Measurements from ENCODE around the gene USP47.

USP47 gene

DNA sequence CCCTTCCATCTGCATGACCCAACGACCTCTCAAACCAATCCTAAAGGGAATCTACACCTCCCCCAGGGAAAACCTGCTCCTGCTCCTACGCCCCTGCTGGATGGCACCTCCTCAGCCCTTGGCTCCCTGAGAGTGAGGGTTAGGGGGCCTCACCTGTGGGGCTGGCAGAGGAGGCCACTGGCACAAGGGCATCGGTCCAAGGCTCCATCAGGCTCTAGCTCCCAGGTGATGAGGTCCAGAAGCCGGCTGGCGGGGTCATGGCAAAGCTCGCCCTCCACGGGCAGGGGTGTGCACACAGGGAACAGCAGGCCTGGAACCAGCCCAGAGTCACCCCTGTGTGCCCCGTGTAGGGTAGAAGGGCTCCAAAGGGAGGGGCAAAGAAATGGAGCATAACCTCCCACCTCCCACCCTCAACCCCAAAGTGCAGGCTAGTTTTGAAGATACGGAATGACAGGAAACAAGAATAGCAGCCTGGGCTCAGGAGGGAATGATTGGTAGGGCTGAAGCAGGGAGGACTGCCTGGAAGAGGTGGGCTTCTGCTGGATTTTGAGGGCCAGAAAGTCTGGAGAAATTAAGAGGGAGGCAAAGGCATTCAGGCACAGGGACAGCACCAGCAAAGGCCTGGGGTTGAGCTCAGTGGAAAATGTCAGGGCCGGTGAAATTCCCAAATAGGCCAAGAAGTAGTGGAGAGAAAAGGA lies 124.0 kb downstream of the USP47 start:
- DNase-seq = no peak

DNA sequence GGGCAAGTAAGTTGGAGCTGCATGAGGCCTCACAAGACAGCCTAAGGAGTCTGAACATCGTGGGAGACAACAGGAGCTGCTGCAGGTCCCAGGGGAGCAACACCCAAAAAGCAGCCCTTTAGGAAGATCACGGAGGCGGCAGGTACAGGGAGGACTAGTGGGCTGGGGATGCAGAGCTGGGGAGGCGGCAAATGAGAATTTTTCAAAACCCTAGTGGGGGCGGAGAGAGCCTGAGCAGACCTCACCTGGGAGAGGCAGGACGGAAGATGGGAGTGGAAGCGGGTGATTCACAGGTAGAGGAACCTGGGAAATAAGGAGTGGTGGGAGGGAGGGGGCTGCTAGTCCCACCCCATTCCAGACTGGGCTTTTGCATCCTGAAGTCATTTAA lies 124.6 kb downstream of the USP47 start:
- DNase-seq = no peak

- peak; percentile 35 for DNase-seq
Measured at GRCh38 chr11:11966826-11967668, 125.3 kb downstream of the USP47 start.

DNA sequence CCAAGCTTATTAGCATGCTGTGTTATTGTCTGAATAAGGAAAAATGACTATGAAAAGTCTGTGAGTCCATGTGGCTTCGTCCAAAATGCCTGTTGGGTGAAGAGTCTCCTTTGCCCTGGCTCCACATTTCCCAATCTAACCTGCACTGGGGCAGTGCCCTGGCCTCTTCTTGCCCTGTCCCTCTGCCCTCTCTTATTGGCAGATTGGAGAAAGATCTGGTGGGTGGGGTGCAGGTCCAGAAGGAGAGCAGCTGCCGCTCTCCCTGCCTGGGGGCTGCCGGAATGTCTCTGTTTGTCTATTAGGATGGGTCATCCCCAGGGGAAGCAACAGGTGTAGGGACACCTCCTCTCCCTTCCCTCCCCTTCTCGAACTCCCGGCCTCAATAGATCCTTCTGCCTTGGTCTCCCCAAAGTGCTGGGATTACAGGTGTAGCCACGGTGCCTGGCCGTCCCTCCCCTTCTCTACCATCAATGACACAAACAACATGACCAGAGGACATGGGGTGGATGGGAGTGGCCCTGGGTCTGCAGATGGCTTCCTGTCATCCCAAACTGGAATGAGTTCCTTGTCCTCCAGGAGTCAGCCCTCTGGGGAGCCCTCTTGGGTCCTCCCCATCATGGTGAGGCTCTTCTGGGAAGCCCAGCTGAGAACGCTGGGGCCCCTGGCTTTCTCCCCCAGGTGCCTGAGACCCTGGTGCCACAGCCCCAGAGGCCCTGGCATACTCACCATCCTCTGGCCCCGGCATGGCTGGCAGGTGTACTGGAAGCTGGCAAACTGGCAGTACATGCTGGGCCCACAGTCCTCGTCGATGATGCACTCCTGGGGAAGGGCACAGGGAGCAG lies 126.1 kb downstream of the USP47 start:
- DNase-seq = no peak

DNA sequence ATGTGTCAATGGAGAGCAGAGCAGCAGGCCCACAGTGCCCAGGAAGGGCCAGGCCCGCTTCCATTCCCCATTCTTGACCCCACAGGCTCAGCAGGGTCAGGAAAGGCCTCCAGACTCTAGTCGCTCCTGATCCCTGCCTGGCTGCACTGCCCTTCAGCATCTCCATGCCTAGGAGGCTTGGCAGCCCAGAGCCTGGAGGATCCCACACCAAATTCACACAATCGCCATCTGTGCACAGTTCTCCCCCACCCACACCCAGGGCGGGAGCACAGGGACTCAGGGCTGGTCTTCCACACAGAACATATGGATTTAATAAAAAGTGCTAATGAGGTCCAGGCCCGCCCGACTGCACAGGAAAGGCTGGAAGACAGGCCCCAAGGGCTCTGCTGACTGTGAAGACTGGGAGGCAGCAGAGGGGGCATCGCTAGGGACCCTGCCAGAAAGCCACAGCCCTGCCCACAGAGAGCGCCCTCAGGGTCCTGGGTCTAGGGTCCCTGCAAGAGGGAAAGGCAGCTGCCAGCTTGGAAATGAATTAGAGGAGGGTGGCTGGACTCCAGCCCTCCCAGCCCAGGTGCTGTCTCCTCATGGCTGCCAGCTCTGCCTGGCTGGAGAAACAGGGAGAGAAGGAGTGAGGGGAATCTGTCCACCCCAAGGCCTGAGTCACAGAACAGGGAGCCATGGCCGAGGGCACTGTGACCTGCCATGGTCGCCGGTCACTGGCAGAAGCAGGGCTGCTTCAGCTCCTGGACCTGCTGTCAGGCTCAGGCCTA lies 126.9 kb downstream of the USP47 start:
- DNase-seq = no peak

- no peak for DNase-seq
Measured at GRCh38 chr11:11969380-11970215, 127.8 kb downstream of the USP47 start.

DNA sequence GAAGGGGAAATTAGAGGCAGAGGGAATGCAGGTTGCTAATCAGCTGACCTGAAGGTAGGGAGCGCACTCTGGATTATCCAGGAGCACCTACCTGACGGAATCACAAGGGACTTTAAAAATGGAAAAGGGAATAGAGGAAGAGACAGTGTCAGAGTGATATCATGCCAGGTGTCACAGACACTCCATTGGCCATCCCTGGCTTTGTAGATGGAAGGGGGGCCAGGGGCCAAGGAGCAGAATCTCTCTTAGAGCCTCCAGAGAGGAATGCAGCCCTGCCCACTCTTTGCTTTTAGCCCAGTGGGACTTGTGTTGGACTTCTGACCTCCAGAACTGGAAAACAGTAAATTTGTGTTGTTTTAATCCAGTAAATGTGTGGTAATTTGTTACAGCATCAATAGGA lies 128.8 kb downstream of the USP47 start:
- DNase-seq = no peak

DNA sequence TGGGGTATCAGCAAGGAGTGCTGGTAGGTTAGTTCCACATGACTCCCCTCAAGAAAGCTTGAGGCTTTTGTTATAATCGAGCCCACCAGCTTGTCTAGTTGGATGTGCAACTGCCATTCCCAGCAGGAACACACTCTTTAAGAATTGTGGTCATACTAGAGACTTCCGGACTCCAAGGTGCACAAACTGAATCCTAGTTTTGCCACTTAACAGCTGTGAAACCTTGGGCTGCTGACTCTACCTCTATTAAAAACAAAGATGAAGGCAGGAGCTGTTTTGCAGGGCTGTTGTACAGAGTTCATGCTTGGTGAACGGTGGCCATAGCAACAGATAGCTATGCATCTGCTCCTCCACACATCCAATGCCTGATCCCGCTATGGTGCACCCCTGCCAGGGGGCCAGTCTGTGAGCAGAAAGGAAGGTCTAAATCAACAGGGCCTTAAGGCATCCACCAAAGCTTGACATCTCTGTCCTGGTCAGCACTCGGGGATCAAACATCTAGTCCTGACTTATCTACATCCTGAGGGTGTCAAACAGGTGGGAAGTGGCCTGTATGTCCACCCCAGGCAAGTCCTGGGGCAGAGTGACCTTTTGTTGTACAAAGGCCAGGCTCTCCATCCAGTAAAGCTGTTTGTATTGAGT lies 130.3 kb downstream of the USP47 start:
- DNase-seq = no peak

- no peak for DNase-seq
Measured at GRCh38 chr11:11972730-11973341, 131.1 kb downstream of the USP47 start.

DNA sequence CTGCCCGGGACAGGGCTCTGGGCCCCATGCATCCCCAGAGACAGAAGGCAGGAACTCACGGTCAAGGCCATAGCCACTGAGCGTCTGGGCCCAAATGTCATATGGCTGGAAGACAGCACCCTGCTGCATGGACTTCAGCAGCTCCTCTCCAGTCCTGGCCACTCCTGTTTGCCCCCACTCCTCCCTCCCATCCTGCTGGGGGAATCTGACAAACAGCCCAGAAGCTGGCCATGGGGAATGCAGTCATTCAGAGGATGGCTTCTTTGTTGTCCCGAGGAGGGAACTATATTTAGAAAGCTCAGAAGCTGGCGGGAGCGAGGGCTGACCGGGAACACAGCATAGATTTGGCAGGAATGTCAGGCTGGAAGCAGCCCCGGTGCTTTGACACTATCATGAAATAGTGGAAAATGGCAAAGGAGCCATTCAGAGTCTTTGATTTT lies 131.6 kb downstream of the USP47 start:
- peak; percentile 20 for DNase-seq

DNA sequence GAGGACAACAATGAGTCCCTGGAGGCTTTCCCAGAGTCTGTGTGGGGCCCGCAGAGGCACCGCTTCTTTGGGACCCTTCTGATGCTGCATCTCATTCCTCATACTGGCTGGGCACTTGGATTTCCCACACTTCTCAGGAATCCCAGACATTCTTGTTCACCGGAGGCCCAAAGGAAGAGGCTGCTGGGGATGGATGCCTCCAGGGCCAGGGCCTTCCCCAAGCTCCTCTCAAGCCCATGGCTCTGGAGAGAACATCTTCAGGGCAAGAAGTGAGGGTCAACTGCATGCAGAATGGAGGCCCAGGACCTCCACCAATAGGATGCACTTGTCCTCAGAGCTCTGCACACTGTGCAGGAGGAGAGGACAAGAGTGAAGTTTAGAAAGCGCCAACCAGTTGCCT lies 132.1 kb downstream of the USP47 start:
- no peak for DNase-seq

- no peak for DNase-seq
Measured at GRCh38 chr11:11975201-11976092, 133.7 kb downstream of the USP47 start.

DNA sequence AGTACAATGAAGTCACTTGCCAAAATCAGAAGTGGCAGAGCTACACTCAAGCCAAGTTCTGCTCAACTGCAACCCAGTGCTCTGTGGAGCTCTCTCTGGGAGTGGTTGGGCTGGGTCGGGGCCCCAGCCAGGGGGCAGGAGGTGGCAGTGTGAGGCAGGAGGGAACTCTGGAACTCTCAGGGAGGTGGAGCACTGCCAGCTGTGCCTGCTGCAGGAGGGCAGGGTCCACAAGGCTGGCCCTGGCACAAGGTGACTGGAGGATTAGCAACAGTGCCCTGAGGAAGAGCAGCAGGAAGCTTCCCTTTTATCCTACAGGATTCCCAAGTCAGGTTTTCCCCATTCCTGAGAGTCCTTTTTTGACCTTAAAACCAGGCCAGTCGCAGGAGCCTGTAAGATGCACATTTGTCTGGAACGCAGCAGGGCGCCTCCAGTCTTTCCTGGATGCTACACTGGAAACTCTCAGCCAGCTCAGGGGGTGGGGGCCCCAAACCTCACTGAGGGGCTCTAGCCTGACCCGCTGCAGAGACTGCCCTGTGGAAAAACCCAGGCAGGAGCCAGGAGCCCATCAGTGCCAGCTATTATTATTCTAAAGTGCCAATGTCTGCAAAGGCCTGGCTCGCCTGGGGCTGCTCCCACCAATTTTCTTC lies 134.8 kb downstream of the USP47 start:
- DNase-seq = no peak

GRCh38 chr11:11977206-11977938 lies 135.6 kb downstream of the USP47 start:
- DNase-seq = peak; percentile 21

DNA sequence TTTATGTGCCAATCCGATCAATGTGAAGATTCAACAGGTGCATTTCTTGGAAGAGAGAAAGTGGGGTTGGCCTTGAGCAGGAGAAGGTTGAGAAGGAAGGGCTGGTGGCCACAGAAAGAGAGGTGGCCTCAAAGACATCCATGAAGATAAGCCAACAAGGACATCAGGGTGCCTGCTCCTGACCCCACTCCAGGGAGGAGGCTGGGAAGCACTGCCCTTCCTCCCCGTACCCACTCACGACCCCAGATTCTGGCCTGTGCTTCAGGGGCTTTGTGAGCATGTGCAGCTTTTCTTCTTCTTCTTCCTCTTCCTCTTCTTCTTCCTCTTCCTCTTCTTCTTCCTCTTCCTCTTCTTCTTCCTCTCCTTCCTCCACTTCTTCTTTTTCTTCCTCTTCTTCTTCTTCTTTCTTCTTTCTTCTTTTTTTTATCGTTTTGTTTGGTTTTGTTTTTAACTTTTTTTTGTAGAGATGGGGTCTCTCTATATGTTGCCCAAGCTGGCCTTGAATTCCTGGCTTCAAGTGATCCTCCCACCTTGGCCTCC lies 136.4 kb downstream of the USP47 start:
- DNase-seq = no peak

- DNase-seq = peak; percentile 36
Measured at GRCh38 chr11:11978792-11979487, 137.2 kb downstream of the USP47 start.
